HG02678 (cell line): ENCODE data around the gene SLC39A6.
A peak's percentile ranks its signal among the peaks of the same experiment; 100 is the strongest.
"Not testable (repeated sequence)": the region's sequence is repeated elsewhere in the genome, so short reads cannot be mapped to it uniquely, and the experiment has no call there.

Experiments used
- ATAC-seq: cut with Tn5 transposase; IDR thresholded peaks from one replicate; pipeline ENCODE4 v1.9.1; 2021; ENCODE audit warnings: mild to moderate bottlenecking, moderate library complexity; ENCODE audit not compliant: unreplicated experiment

SLC39A6 gene

GRCh38 chr18:36104749-36105148 lies 24.4 kb downstream of the SLC39A6 start:
- ATAC-seq = no peak

- no peak for ATAC-seq
These were observed 27.2 kb downstream of the SLC39A6 start for GRCh38 chr18:36101943-36102342.

- ATAC-seq = no peak
These were observed 29.8 kb downstream of the SLC39A6 start for GRCh38 chr18:36099311-36099710.

- ATAC-seq = no peak
These were observed 32.2 kb downstream of the SLC39A6 start for GRCh38 chr18:36096955-36097354.

GRCh38 chr18:36095936-36096519 lies 33.1 kb downstream of the SLC39A6 start:
- ATAC-seq = no peak

- no peak for ATAC-seq
These were observed 34.7 kb downstream of the SLC39A6 start for GRCh38 chr18:36094431-36094830.

- not testable (repeated sequence) for ATAC-seq
These were observed 37.0 kb downstream of the SLC39A6 start for GRCh38 chr18:36092116-36092515.

- no peak for ATAC-seq
These were observed 40.1 kb downstream of the SLC39A6 start for GRCh38 chr18:36089001-36089400.

GRCh38 chr18:36088256-36088655 lies 40.9 kb downstream of the SLC39A6 start:
- ATAC-seq = no peak

- ATAC-seq = no peak
These were observed 43.0 kb downstream of the SLC39A6 start for GRCh38 chr18:36086186-36086585.

- no peak for ATAC-seq
These were observed 43.9 kb downstream of the SLC39A6 start for GRCh38 chr18:36085195-36085594.

GRCh38 chr18:36083729-36084128 lies 45.4 kb downstream of the SLC39A6 start:
- ATAC-seq = no peak

GRCh38 chr18:36081118-36081517 lies 48.0 kb downstream of the SLC39A6 start:
- not testable (repeated sequence) for ATAC-seq

- no peak for ATAC-seq
These were observed 50.2 kb downstream of the SLC39A6 start for GRCh38 chr18:36078751-36079529.

- ATAC-seq = not testable (repeated sequence)
These were observed 51.4 kb downstream of the SLC39A6 start for GRCh38 chr18:36077764-36078163.

- peak; percentile 52 for ATAC-seq
These were observed 53.1 kb downstream of the SLC39A6 start for GRCh38 chr18:36075862-36076587.

GRCh38 chr18:36074435-36074834 lies 54.7 kb downstream of the SLC39A6 start:
- no peak for ATAC-seq

- ATAC-seq = no peak
These were observed 55.5 kb downstream of the SLC39A6 start for GRCh38 chr18:36073676-36074075.

- not testable (repeated sequence) for ATAC-seq
These were observed 56.7 kb downstream of the SLC39A6 start for GRCh38 chr18:36072406-36072805.

GRCh38 chr18:36067055-36067957 lies 61.8 kb downstream of the SLC39A6 start, which contains the start of gene RPRD1A:
RPRD1A (minus strand) TSS chr18:36067559; CDS start chr18:36067404, 155 bp downstream.
- ATAC-seq = peak; percentile 91

GRCh38 chr18:36066686-36067054 lies 62.5 kb downstream of the SLC39A6 start:
- no peak for ATAC-seq
